ENCODE data around the gene RNASE12.
"Not testable (repeated sequence)": the region's sequence is repeated elsewhere in the genome, so short reads cannot be mapped to it uniquely, and the experiment has no call there.

DNA sequence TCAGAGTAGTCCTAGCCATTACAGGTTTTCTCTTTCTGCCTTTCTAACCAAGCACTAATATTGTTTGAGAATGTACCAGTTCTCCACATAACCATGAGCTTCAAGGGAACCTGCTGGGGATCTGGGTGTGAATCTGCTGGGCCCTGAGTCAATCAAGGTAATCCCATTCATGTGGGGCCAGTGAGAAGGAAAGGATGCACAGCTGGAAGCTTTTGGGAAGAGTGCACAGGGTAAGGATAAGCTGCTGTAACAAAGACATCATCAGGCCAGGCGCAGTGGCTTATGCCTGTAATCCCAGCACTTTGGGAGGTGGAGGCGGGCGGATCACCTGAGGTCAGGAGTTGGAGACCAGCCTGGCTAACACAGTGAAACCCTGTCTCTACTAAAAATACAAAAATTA is 4.5 kb upstream of the RNASE12 start:
- not testable (repeated sequence) for TF ChIP-seq POLR2AphosphoS5 (IDR thresholded peaks at IDR 0.05)
- TF ChIP-seq, protein P1, sequence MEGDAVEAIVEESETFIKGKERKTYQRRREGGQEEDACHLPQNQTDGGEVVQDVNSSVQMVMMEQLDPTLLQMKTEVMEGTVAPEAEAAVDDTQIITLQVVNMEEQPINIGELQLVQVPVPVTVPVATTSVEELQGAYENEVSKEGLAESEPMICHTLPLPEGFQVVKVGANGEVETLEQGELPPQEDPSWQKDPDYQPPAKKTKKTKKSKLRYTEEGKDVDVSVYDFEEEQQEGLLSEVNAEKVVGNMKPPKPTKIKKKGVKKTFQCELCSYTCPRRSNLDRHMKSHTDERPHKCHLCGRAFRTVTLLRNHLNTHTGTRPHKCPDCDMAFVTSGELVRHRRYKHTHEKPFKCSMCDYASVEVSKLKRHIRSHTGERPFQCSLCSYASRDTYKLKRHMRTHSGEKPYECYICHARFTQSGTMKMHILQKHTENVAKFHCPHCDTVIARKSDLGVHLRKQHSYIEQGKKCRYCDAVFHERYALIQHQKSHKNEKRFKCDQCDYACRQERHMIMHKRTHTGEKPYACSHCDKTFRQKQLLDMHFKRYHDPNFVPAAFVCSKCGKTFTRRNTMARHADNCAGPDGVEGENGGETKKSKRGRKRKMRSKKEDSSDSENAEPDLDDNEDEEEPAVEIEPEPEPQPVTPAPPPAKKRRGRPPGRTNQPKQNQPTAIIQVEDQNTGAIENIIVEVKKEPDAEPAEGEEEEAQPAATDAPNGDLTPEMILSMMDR (IDR thresholded peaks at IDR 0.05), result not testable (repeated sequence)
